HepG2 (cell line): ENCODE results near the gene E2F3. TPM values are rescaled to one million over a fixed set of nuclear protein-coding genes. Genes with fewer than 3 reads are reported as not detected.
"Not testable (repeated sequence)": the region's sequence is repeated elsewhere in the genome, so short reads cannot be mapped to it uniquely, and the experiment has no call there.

Source experiments
- ATAC-seq: fragments of 200-7000 bp; cut with Tn5 transposase; 3 replicates; pipeline ENCODE4 v1.9.1; 2020; ENCODE audit warnings: mild to moderate bottlenecking, moderate library complexity
- BruUV-seq: library from RNA; stranded (reverse); fragments of 400-500 nt; replicated peaks from 2 replicates; lab custom pipeline; 2021; lab: Mats Ljungman, UMichigan
- CTCF ChIA-PET: fragments of 300-600 bp; formaldehyde crosslinking; extraction: SDS; loops from one replicate; lab custom pipeline; 2021; ENCODE audit warnings: low total read pairs, inconsistent platforms, low intra/inter-chr PET ratio; lab: Yijun Ruan, JAX
- POLR2A ChIA-PET: fragments of 350-600 bp; sonication (Branson Sonifier 250); formaldehyde crosslinking; loops from one replicate; lab custom pipeline; 2020; ENCODE audit warnings: antibody characterized with exemption, inconsistent platforms; lab: Yijun Ruan, JAX
- DNase-seq: peaks from one replicate; pipeline ENCODE4 v3.0.0-alpha.2; 2015; ENCODE audit warnings: low spot score
- FAIRE-seq: peaks from 3 replicates; lab custom pipeline; 2011; peaks lifted over from hg19 to GRCh38; lab: Jason Lieb, UNC
- H2AFZ ChIP-seq: one replicate; pipeline ENCODE4 v1.6.1; 2011; ENCODE audit warnings: low read length, inconsistent platforms
- H3K27ac ChIP-seq: fragments of 300-600 bp; 3 replicates; pipeline ENCODE4 v1.8.0; 2011; ENCODE audit warnings: mixed run types, mild to moderate bottlenecking, mixed read lengths, low read length, inconsistent platforms; ENCODE audit not compliant: insufficient read depth; ENCODE audit errors: extremely low read length
- H3K27me3 ChIP-seq, 2 experiments: fragments of 200-600 bp in 1 of 2; 2 replicates in 1 of 2; 3 replicates in 1 of 2; pipeline versions ENCODE4 v1.6.0 to v1.8.0; 2011; ENCODE audit warnings: low read length in 2 of 2, mild to moderate bottlenecking in 2 of 2, moderate library complexity in 2 of 2, inconsistent platforms in 1 of 2; ENCODE audit not compliant: insufficient read depth in 2 of 2, control insufficient read depth in 1 of 2
- H3K36me3 ChIP-seq, 2 experiments: fragments of 200-600 bp in 1 of 2; replicated peaks in 1 of 2; 2 replicates in 1 of 2; 3 replicates in 1 of 2; pipeline versions ENCODE4 v1.5.1 to v1.8.0; 2011; ENCODE audit warnings: low read length in 2 of 2, inconsistent platforms in 1 of 2; ENCODE audit not compliant: insufficient read depth in 2 of 2, control insufficient read depth in 1 of 2
- H3K4me1 ChIP-seq: 2 replicates; pipeline ENCODE4 v1.5.1; 2012; ENCODE audit warnings: low read length, inconsistent platforms; ENCODE audit not compliant: insufficient read depth
- H3K4me2 ChIP-seq: 2 replicates; pipeline ENCODE4 v1.6.0; 2011; ENCODE audit warnings: low read depth, low read length, inconsistent platforms
- H3K4me3 ChIP-seq, 3 experiments: fragments of 200-600 bp in 1 of 3; sonication (generic), shearing (Covaris generic) in 1 of 3; replicated peaks in 1 of 3; 2 replicates each; pipeline ENCODE4 v1.5.1; 2011 to 2016; ENCODE audit warnings: low read length in 3 of 3, inconsistent platforms in 2 of 3, low read depth in 2 of 3, mild to moderate bottlenecking in 2 of 3, control low read depth in 1 of 3, mixed read lengths in 1 of 3; ENCODE audit not compliant: insufficient read depth in 1 of 3
- H3K79me2 ChIP-seq: one replicate; pipeline ENCODE4 v1.6.1; 2011; ENCODE audit warnings: low read length, inconsistent platforms; ENCODE audit not compliant: insufficient read depth
- H3K9ac ChIP-seq: 2 replicates; pipeline ENCODE4 v1.6.0; 2011; ENCODE audit warnings: mild to moderate bottlenecking, low read depth, low read length, inconsistent platforms; ENCODE audit not compliant: insufficient read depth
- H3K9me3 ChIP-seq: 2 replicates; pipeline ENCODE4 v1.5.1; 2012; ENCODE audit warnings: mild to moderate bottlenecking, low read length
- H4K20me1 ChIP-seq: 2 replicates; pipeline ENCODE4 v1.6.0; 2011; ENCODE audit warnings: inconsistent platforms, mild to moderate bottlenecking, low read length, moderate library complexity; ENCODE audit not compliant: insufficient read depth
- ARID5B ChIP-seq: IDR thresholded peaks from 2 replicates; pipeline ENCODE4 v1.4.0; 2020; ENCODE audit warnings: mild to moderate bottlenecking, missing genetic modification reagents
- CTCF ChIP-seq: sonication (generic); formaldehyde crosslinking; IDR thresholded peaks from 2 replicates; pipeline ENCODE4 v1.5.0; 2020; ENCODE audit warnings: mild to moderate bottlenecking, missing genetic modification reagents, moderate library complexity
- HDAC1 ChIP-seq: sonication (generic); formaldehyde crosslinking; IDR thresholded peaks from 2 replicates; pipeline ENCODE4 v1.5.1; 2020; ENCODE audit warnings: mild to moderate bottlenecking, missing genetic modification reagents
- HMGXB4 ChIP-seq, 2 experiments: sonication (generic) in 1 of 2; formaldehyde crosslinking in 1 of 2; IDR thresholded peaks; 2 replicates each; pipeline versions ENCODE4 v1.4.0 to v1.6.1; 2018 to 2020; ENCODE audit warnings: missing genetic modification reagents in 2 of 2, borderline replicate concordance in 1 of 2, low read depth in 1 of 2, mild to moderate bottlenecking in 1 of 2, missing biosample characterization in 1 of 2
- SAP130 ChIP-seq: IDR thresholded peaks from 2 replicates; pipeline ENCODE4 v1.6.1; 2016; ENCODE audit warnings: low read depth
- SMC3 ChIP-seq: IDR thresholded peaks from 2 replicates; pipeline ENCODE4 v1.6.1; 2011; ENCODE audit warnings: low read length, improper control_type of control experiment
- STAG1 ChIP-seq: sonication (generic); formaldehyde crosslinking; IDR thresholded peaks from 2 replicates; pipeline ENCODE4 v1.4.0; 2020; ENCODE audit warnings: missing genetic modification reagents
- ZNF362 ChIP-seq: sonication (generic); formaldehyde crosslinking; IDR thresholded peaks from 2 replicates; pipeline ENCODE4 v1.4.0; 2020; ENCODE audit warnings: missing genetic modification reagents, mild to moderate bottlenecking, borderline replicate concordance
- ZNF770 ChIP-seq: sonication (generic); formaldehyde crosslinking; IDR thresholded peaks from 2 replicates; pipeline ENCODE4 v1.5.0; 2020; ENCODE audit warnings: mild to moderate bottlenecking, missing genetic modification reagents
- ZNF816 ChIP-seq: sonication (generic); formaldehyde crosslinking; IDR thresholded peaks from 2 replicates; pipeline ENCODE4 v1.8.0; 2022; ENCODE audit warnings: missing genetic modification reagents, mild to moderate bottlenecking, borderline replicate concordance
- WGBS: methylation state at CpG from one replicate; pipeline ENCODE4 v1.1.6; 2017; ENCODE audit warnings: low lambda C conversion rate; 5-methylcytosine and 5-hydroxymethylcytosine counted together
- in situ Hi-C: cut with HindIII; loops from 2 replicates; pipeline ENCODE4 v1.10.0; 2017; ENCODE audit warnings: low pct_unique_long_range_greater_than_20kb; ENCODE audit not compliant: extremely low pct_ligation_motif_present
- intact Hi-C: fragments of 100-400 bp; cut with micrococcal nuclease; formaldehyde crosslinking; loops from one replicate; pipeline ENCODE4 v1.10.0; 2022; ENCODE audit not compliant: unreplicated experiment
- polyA plus RNA-seq, 8 experiments: library from polyadenylated mRNA; depleted of rRNA in 3 of 8; stranded (reverse) in 7 of 8; unstranded in 1 of 8; fragments of >200 nt; fragmentation: Illumina TruSeq in 4 of 8; extraction: Trizol in 4 of 8; gene quantifications; 2 replicates each; pipeline versions ENCODE4 v1.2.1 to v1.2.3, GENCODE V29; 2011 to 2016; ENCODE audit warnings: low read depth in 4 of 8, missing spikeins in 1 of 8, mixed read lengths in 1 of 8; ENCODE audit not compliant: insufficient read depth in 1 of 8
- total RNA-seq, 5 experiments: library from RNA; depleted of rRNA; stranded (reverse); fragments of >200 nt; fragmentation: Illumina TruSeq; extraction: Trizol; gene quantifications; 2 replicates each; pipeline ENCODE4 v1.2.3, GENCODE V29; 2016; ENCODE audit warnings: low read depth in 1 of 5

Gene E2F3
- total and polyA plus RNA-seq, 2 of the 13 experiments (the other 11 are each of a cell fraction or from before 2014, with no cell fraction given): 8.5 to 12.7 TPM

- H3K36me3 ChIP-seq, POLR2A ChIA-PET, BruUV-seq, H3K9me3 ChIP-seq, H2AFZ ChIP-seq, H4K20me1 ChIP-seq, H3K9ac ChIP-seq, H3K27ac ChIP-seq, H3K79me2 ChIP-seq, H3K27me3 ChIP-seq: not testable (repeated sequence)
- FAIRE-seq: peak; percentile 18
- peak overlapping the region; percentile 83 for H3K4me2 ChIP-seq
- intact Hi-C loops (loop anchor here (1.0 kb wide), 2 partner anchors 238 to 437 kb away; no protein-coding TSS in a partner anchor), in situ Hi-C loops (loop anchor here (5.0 to 10.0 kb wide), 3 partner anchors 127 to 434 kb away; partner anchors contain the start of gene E2F3)
- WGBS: 5% methylated on average over 5 of the region's 5 CpGs
- TF ChIP-seq CTCF (peak; percentile 71), ZNF816 (CRISPR knock-in tag) (0 out of 2 replicates have a peak, but pooled peaks have one; percentile 40), ZNF362 (peak; percentile 96), SAP130 (CRISPR knock-in tag) (0 out of 2 replicates have a peak, but pooled peaks have one; percentile 16), ARID5B (CRISPR knock-in tag) (peak; percentile 12; the same call in 1 of the 2 replicates), HMGXB4 (CRISPR knock-in tag; IDR thresholded peaks at IDR 0.05; ENCODE audit: borderline replicate concordance in 1 of 2, low read depth in 1 of 2) (0 out of 4 replicates have a peak, but pooled peaks of 1 of the 2 experiments have one; percentile 32), STAG1 (CRISPR knock-in tag) (peak; percentile 48), SMC3 (peak; percentile 38; the same call in 1 of the 2 replicates), ZNF770 (peak; percentile 86), HDAC1 (0 out of 2 replicates have a peak, but pooled peaks have one; percentile 25)
- CTCF ChIA-PET: interaction anchor here (0.8 to 5.0 kb wide), 5 partner anchors 110 to 437 kb away, joined by 3 to 74 read pairs (median 8); partner anchors contain the start of gene E2F3
- H3K4me3 ChIP-seq: peak overlapping the region; percentile 48 to 65 (median 51); a peak in 4 of 6 replicates
- peaks cover 24% of the 10 kb centered on the region for H3K4me1 ChIP-seq
- ATAC-seq: peak; percentile 70
- peak; percentile 56 for DNase-seq
Measured at GRCh38 chr6:20529086-20529448, 127.4 kb downstream of the E2F3 start.
